LNCaP clone FGC (cell line): Measurements from ENCODE around the gene SLC44A1.

Source experiments
- DNase-seq: peaks from one replicate; pipeline ENCODE4 v3.0.0-alpha.2; 2011; ENCODE audit warnings: low read depth
- H3K4me3 ChIP-seq: 2 replicates; pipeline ENCODE4 v1.5.1; 2011; ENCODE audit warnings: mild to moderate bottlenecking, low read depth, low read length, control low read depth
- TF ChIP-seq, protein P1 (sequence below): IDR thresholded peaks from 2 replicates; pipeline ENCODE4 v1.5.1; 2012; ENCODE audit warnings: mild to moderate bottlenecking; ENCODE audit not compliant: control insufficient read depth, insufficient read depth; ENCODE audit errors: extremely low read depth

Gene SLC44A1

DNA sequence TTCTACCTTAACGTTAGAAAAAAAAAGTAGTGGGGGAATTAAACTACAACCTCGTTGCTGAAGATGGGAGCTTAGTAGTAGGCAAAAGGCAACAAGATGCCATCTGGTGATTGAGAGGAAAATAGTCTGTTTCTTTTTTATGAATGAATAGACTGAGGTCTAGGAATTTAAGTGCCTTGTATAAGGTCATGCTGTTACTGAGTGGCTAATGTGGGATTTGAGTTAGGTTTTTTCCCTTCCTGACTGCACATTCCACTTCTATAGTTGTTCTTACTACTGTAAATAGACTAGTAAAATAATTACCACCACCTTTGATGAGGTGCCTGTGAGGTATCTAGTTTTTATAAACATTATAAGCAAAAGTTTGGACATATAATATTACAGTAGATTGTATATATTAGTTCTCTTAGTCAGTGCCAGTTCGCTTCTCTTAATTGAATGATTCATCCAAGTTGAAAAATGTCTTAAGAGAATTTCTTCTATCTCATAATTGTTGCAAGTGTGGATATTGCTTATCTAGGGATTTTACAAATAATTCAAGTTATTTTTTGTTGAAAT, 222.5 kb downstream of the SLC44A1 start:
- TF ChIP-seq, protein P1, sequence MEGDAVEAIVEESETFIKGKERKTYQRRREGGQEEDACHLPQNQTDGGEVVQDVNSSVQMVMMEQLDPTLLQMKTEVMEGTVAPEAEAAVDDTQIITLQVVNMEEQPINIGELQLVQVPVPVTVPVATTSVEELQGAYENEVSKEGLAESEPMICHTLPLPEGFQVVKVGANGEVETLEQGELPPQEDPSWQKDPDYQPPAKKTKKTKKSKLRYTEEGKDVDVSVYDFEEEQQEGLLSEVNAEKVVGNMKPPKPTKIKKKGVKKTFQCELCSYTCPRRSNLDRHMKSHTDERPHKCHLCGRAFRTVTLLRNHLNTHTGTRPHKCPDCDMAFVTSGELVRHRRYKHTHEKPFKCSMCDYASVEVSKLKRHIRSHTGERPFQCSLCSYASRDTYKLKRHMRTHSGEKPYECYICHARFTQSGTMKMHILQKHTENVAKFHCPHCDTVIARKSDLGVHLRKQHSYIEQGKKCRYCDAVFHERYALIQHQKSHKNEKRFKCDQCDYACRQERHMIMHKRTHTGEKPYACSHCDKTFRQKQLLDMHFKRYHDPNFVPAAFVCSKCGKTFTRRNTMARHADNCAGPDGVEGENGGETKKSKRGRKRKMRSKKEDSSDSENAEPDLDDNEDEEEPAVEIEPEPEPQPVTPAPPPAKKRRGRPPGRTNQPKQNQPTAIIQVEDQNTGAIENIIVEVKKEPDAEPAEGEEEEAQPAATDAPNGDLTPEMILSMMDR, result no peak
- no peak for DNase-seq

GRCh38 chr9:105468875-105469274, 224.4 kb downstream of the SLC44A1 start:
- H3K4me3 ChIP-seq, result no peak overlapping the region
- no peak for DNase-seq
- TF ChIP-seq, protein P1, result no peak

More for the DNA sequence above, 222.5 kb downstream of the SLC44A1 start:
- no peak overlapping the region for H3K4me3 ChIP-seq

DNA sequence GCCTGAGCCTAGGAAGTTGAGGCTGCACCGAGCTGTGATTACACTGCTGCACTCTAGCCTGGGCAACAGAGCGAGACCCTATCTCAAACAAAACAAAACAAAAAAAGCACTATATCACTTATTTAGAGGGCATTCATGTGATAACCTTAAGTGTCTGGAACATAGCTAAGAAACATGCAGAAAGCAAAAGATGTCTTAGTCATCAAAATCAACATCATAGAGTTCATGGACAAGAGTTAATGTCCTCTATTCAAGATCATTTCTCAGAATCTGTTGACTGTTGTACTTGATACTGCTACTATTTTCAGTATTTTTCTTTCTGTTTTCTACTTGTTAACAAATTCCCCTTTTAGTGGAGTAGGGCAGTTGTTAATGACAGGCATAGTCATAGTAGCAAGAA, 228.8 kb downstream of the SLC44A1 start:
- TF ChIP-seq, protein P1, result no peak
- no peak overlapping the region for H3K4me3 ChIP-seq
- no peak for DNase-seq

DNA sequence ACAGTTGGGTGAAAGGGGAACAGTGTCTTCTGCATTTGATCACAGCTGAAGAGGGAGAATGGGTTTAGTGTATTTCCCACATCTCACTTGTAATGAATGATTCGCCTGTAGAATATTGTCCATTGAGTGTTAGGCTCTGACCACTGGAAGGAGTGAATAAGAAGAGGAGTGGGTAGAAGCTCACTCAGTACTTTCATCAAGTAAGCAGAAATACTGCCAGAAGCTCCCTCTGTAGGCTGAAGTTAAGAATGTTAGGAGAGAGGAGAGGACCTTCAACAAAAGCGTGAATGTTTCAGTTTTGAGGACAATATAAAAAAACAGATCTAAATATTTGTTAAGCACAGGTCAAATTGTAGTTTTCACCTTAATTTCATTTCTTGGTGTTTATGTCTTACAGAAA, 230.9 kb downstream of the SLC44A1 start:
- no peak for DNase-seq
- TF ChIP-seq, protein P1, result peak; percentile 30

DNA sequence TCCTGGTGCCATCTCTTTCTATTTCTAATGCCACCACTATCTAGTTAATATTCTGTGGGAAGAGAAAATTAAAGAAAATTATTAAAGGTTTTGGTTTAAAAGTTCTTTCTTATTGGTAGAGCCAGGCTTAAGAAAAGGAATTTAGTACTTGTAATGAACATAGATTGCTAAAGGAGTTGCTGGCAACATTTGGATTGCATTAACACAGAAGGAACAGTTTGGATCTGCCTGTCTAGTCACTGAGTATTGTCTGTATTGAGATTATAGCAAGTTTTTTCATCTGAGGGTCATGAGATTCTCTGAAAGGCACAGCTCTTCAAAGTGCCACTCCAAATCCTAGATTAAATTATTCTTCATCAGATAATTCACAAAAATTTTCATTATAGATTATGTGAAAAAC, 235.4 kb downstream of the SLC44A1 start:
- no peak for DNase-seq
- H3K4me3 ChIP-seq, result no peak overlapping the region
- TF ChIP-seq, protein P1, result no peak

More for the DNA sequence above, 230.9 kb downstream of the SLC44A1 start:
- H3K4me3 ChIP-seq, result no peak overlapping the region

- DNase-seq, result no peak
- TF ChIP-seq, protein P1, result no peak
- H3K4me3 ChIP-seq, result no peak overlapping the region
Observed at GRCh38 chr9:105483618-105484017, 239.2 kb downstream of the SLC44A1 start.

GRCh38 chr9:105484226-105484625, 239.8 kb downstream of the SLC44A1 start:
- H3K4me3 ChIP-seq, result no peak overlapping the region
- TF ChIP-seq, protein P1, result no peak
- DNase-seq, result no peak
